ENCODE measurements around the gene DHX35.

DHX35 gene

DNA sequence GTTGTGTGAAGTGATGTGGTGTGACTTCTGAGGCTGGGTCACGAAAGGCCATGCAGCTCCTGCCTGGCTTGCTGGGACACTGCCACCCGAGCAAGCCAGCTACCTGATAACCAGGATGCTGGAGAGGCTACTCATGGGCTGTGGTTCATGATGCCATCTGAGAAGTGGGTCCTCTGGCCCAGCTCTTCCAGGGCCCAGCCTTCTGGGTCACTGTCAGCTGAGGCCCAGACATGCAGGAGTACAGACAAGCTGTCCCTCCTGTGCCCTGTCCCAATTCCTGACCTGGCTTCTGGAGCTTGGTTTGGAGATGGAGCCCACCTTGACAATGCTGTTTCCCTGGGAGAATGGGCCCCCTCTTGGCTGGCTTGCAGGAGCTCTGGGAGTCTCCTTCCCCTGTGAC, 87.0 kb downstream of the DHX35 start:
- 92 to 93% methylated on average over 2 of the region's 2 CpGs for WGBS, 2 experiments
- Histone ChIP-seq H3K36me3 (ENCODE audit: control insufficient read depth, insufficient read depth, low read length) (no peaks in the 10 kb centered on the region), H3K27ac (ENCODE audit: insufficient read depth, low read depth, low read length, poor library complexity, severe bottlenecking) (no peak overlapping the region), H3K4me1 (ENCODE audit: control insufficient read depth, insufficient read depth, low read length) (peaks cover 5% of the 10 kb centered on the region), H3K9me3 (ENCODE audit: control insufficient read depth, low read length) (no peaks in the 10 kb centered on the region), H3K4me3 (ENCODE audit: insufficient read depth, low read depth, low read length) (no peak overlapping the region), H3K27me3 (ENCODE audit: control insufficient read depth, insufficient read depth, low read length, poor library complexity, severe bottlenecking) (peaks cover 12% of the 10 kb centered on the region)

- Histone ChIP-seq H3K9me3 (ENCODE audit: control insufficient read depth, low read length) (no peaks in the 10 kb centered on the region), H3K4me3 (ENCODE audit: insufficient read depth, low read depth, low read length) (peak overlapping the region; percentile 44), H3K4me1 (ENCODE audit: control insufficient read depth, insufficient read depth, low read length) (peaks cover 5% of the 10 kb centered on the region), H3K27ac (ENCODE audit: insufficient read depth, low read depth, low read length, poor library complexity, severe bottlenecking) (no peak overlapping the region), H3K36me3 (ENCODE audit: control insufficient read depth, insufficient read depth, low read length) (no peaks in the 10 kb centered on the region), H3K27me3 (ENCODE audit: control insufficient read depth, insufficient read depth, low read length, poor library complexity, severe bottlenecking) (peaks cover 12% of the 10 kb centered on the region)
- 3% methylated on average over 69 of the region's 69 CpGs for WGBS, 2 experiments
Observed at GRCh38 chr20:39049684-39050554, 87.8 kb downstream of the DHX35 start.

GRCh38 chr20:39050555-39050902, 88.4 kb downstream of the DHX35 start:
- no peak overlapping the region for H3K27ac ChIP-seq (ENCODE audit: insufficient read depth, low read depth, low read length, poor library complexity, severe bottlenecking)
- no peaks in the 10 kb centered on the region for H3K9me3 ChIP-seq (ENCODE audit: control insufficient read depth, low read length)
- H3K36me3 ChIP-seq (ENCODE audit: control insufficient read depth, insufficient read depth, low read length), result no peaks in the 10 kb centered on the region
- peak overlapping the region; percentile 44 for H3K4me3 ChIP-seq (ENCODE audit: insufficient read depth, low read depth, low read length)
- H3K4me1 ChIP-seq (ENCODE audit: control insufficient read depth, insufficient read depth, low read length), result peaks cover 5% of the 10 kb centered on the region
- 73 to 81% methylated on average over 4 of the region's 4 CpGs for WGBS, 2 experiments
- H3K27me3 ChIP-seq (ENCODE audit: control insufficient read depth, insufficient read depth, low read length, poor library complexity, severe bottlenecking), result peaks cover 12% of the 10 kb centered on the region

- WGBS, 2 experiments, result 96 to 97% methylated on average over 8 of the region's 8 CpGs
- Histone ChIP-seq H3K4me1 (ENCODE audit: control insufficient read depth, insufficient read depth, low read length) (peaks cover 5% of the 10 kb centered on the region), H3K4me3 (ENCODE audit: insufficient read depth, low read depth, low read length) (no peak overlapping the region), H3K9me3 (ENCODE audit: control insufficient read depth, low read length) (no peaks in the 10 kb centered on the region), H3K27ac (ENCODE audit: insufficient read depth, low read depth, low read length, poor library complexity, severe bottlenecking) (no peak overlapping the region), H3K27me3 (ENCODE audit: control insufficient read depth, insufficient read depth, low read length, poor library complexity, severe bottlenecking) (peaks cover 12% of the 10 kb centered on the region), H3K36me3 (ENCODE audit: control insufficient read depth, insufficient read depth, low read length) (no peaks in the 10 kb centered on the region)
Observed at GRCh38 chr20:39052676-39053075, 90.5 kb downstream of the DHX35 start.

DNA sequence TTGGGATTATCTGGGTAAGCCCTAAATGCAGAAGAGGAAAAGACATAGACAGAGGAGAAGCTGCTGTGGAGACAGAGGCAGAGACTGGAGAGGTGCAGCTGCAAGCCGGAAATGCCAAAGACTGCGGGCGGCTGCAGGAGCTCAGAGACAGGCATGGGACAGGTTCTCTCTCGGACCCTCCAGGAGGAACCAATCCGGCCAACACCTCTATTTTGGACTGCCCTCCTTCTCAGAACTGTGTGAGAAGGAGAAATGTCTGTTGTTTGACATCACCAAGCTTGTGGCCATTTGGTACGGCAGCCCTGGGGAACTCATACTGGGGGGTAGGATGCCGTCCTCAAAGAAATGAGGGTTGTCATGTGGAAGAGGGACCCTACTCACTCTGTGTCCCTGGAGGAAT, 95.0 kb downstream of the DHX35 start:
- Histone ChIP-seq H3K4me3 (ENCODE audit: insufficient read depth, low read depth, low read length) (no peak overlapping the region), H3K27ac (ENCODE audit: insufficient read depth, low read depth, low read length, poor library complexity, severe bottlenecking) (no peak overlapping the region), H3K27me3 (ENCODE audit: control insufficient read depth, insufficient read depth, low read length, poor library complexity, severe bottlenecking) (no peaks in the 10 kb centered on the region), H3K4me1 (ENCODE audit: control insufficient read depth, insufficient read depth, low read length) (no peaks in the 10 kb centered on the region), H3K36me3 (ENCODE audit: control insufficient read depth, insufficient read depth, low read length) (no peaks in the 10 kb centered on the region), H3K9me3 (ENCODE audit: control insufficient read depth, low read length) (no peaks in the 10 kb centered on the region)
- 88 to 90% methylated on average over 7 of the region's 7 CpGs for WGBS, 2 experiments

GRCh38 chr20:39057911-39058310, 95.8 kb downstream of the DHX35 start:
- H3K4me3 ChIP-seq (ENCODE audit: insufficient read depth, low read depth, low read length), result no peak overlapping the region
- H3K9me3 ChIP-seq (ENCODE audit: control insufficient read depth, low read length), result no peaks in the 10 kb centered on the region
- no peak overlapping the region for H3K27ac ChIP-seq (ENCODE audit: insufficient read depth, low read depth, low read length, poor library complexity, severe bottlenecking)
- no peaks in the 10 kb centered on the region for H3K4me1 ChIP-seq (ENCODE audit: control insufficient read depth, insufficient read depth, low read length)
- no peaks in the 10 kb centered on the region for H3K36me3 ChIP-seq (ENCODE audit: control insufficient read depth, insufficient read depth, low read length)
- WGBS, 2 experiments, result 77 to 78% methylated on average over 3 to 4 of the region's 4 CpGs
- no peaks in the 10 kb centered on the region for H3K27me3 ChIP-seq (ENCODE audit: control insufficient read depth, insufficient read depth, low read length, poor library complexity, severe bottlenecking)

DNA sequence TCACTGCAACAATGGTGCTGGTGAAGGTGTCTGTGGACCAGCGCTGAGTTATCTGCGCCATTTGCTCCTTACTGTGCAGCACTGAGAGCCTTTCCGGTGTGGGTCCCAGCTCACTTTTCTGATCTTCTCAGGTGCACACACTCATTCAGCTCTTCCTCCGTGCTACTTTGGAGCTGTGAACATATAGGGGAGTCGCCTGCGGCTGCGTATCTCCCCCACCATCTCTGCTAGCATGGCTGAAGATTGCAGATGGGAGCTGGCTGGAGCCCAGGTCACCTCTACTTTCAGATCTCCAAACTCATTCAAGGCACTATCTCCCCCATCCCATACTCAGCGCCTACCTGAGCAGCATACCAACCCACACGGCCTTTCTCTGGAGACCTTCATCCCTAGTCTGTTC, 96.9 kb downstream of the DHX35 start:
- no peaks in the 10 kb centered on the region for H3K9me3 ChIP-seq (ENCODE audit: control insufficient read depth, low read length)
- H3K4me3 ChIP-seq (ENCODE audit: insufficient read depth, low read depth, low read length), result no peak overlapping the region
- H3K36me3 ChIP-seq (ENCODE audit: control insufficient read depth, insufficient read depth, low read length), result no peaks in the 10 kb centered on the region
- H3K4me1 ChIP-seq (ENCODE audit: control insufficient read depth, insufficient read depth, low read length), result no peaks in the 10 kb centered on the region
- H3K27ac ChIP-seq (ENCODE audit: insufficient read depth, low read depth, low read length, poor library complexity, severe bottlenecking), result no peak overlapping the region
- WGBS, 2 experiments, result 89 to 94% methylated on average over 9 of the region's 9 CpGs
- H3K27me3 ChIP-seq (ENCODE audit: control insufficient read depth, insufficient read depth, low read length, poor library complexity, severe bottlenecking), result no peaks in the 10 kb centered on the region

DNA sequence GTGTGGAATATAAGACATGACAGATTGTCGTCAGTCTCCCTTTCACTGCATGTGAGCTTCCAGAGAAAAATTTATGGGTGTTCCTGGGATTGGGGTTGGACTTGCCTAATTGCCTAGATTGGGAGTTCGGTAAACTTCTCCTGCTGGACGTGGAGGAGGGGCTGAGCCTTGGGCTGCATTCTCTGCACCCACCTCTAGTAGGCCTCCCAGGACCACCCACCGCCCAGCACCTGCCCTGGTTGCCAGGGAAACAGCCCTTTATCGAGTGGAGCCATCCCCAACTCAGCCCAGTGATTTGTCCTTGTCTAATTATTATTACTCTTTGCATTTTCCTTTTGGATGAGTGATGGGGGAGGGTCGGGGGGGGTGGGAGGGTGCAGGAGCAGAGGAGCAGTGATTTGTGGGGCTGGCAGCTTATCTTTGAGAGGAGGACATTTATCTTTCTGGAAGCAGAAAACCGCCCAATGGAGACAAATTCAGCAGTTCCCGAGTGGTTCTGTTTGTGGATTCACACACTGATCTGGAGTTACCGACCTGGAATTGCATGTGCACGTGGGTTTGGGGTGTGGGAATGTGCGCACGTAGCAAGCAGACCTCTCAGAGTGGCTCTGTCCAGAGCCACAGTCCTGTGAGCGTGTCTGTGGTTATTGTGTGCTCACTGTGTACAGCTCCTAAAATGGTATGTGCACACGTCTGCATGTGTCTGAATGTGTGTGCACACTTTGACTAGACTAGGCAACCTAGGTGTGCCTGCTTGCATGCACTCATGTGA, 104.5 kb downstream of the DHX35 start:
- H3K4me3 ChIP-seq (ENCODE audit: insufficient read depth, low read depth, low read length), result no peak overlapping the region
- H3K27ac ChIP-seq (ENCODE audit: insufficient read depth, low read depth, low read length, poor library complexity, severe bottlenecking), result no peak overlapping the region
- WGBS, 2 experiments, result 55 to 58% methylated on average over 14 of the region's 14 CpGs
- no peaks in the 10 kb centered on the region for H3K9me3 ChIP-seq (ENCODE audit: control insufficient read depth, low read length)
- no peaks in the 10 kb centered on the region for H3K36me3 ChIP-seq (ENCODE audit: control insufficient read depth, insufficient read depth, low read length)
- H3K4me1 ChIP-seq (ENCODE audit: control insufficient read depth, insufficient read depth, low read length), result no peaks in the 10 kb centered on the region
- no peaks in the 10 kb centered on the region for H3K27me3 ChIP-seq (ENCODE audit: control insufficient read depth, insufficient read depth, low read length, poor library complexity, severe bottlenecking)

DNA sequence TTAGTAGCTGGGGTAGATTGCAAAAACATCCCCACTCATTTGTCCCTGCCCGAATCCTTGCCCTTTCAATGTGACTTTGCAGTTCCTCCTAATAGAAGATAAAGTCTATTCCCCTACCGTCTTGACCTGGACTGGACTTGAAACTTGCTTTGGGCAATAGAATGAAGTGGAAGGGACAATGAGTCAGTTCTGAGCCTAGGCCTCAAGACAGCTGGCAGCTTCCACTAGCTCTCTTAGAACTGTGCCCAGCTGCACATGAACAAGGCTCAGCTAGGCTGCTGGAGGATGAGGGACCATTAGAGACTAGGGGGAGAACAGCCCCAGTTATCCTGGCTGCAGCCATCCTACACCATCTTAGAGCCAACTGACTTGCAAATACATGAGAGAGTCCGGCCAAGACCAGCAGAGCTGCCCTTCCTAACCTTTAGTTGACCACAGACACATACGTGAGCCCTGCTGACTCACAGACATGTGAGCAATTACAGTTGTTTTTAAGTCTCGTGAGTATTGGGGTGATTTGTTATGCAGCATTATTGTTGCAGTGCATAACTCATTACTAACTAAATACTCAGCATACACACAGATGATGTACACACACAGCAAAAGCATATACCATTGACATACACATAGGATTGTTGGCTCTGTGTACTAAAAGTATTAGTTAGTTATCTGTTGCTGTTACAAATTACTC, 105.5 kb downstream of the DHX35 start:
- no peaks in the 10 kb centered on the region for H3K9me3 ChIP-seq (ENCODE audit: control insufficient read depth, low read length)
- no peaks in the 10 kb centered on the region for H3K36me3 ChIP-seq (ENCODE audit: control insufficient read depth, insufficient read depth, low read length)
- H3K4me3 ChIP-seq (ENCODE audit: insufficient read depth, low read depth, low read length), result no peak overlapping the region
- H3K4me1 ChIP-seq (ENCODE audit: control insufficient read depth, insufficient read depth, low read length), result no peaks in the 10 kb centered on the region
- no peaks in the 10 kb centered on the region for H3K27me3 ChIP-seq (ENCODE audit: control insufficient read depth, insufficient read depth, low read length, poor library complexity, severe bottlenecking)
- no peak overlapping the region for H3K27ac ChIP-seq (ENCODE audit: insufficient read depth, low read depth, low read length, poor library complexity, severe bottlenecking)
- WGBS, 2 experiments, result 91 to 97% methylated on average over 4 of the region's 5 CpGs

DNA sequence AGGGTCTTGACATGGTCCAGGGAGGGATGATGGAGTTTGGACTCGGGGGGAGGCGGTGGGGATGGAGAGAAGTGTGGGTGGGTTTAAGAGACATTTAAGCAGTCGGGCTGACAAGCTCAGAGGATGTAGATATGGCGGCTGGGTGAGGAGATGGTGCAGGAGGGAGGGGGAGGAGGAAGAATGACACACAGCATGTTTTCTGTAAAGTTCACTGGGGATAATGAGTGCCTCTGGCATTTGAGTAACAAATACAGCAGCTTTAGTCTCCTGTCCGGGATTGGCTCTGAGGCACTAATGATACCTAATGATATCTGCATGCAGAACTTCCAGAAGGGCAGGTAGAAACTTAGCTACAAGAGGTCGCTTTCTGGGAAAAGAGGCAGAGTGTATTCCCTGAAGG, 107.8 kb downstream of the DHX35 start:
- no peaks in the 10 kb centered on the region for H3K9me3 ChIP-seq (ENCODE audit: control insufficient read depth, low read length)
- no peak overlapping the region for H3K4me3 ChIP-seq (ENCODE audit: insufficient read depth, low read depth, low read length)
- H3K27ac ChIP-seq (ENCODE audit: insufficient read depth, low read depth, low read length, poor library complexity, severe bottlenecking), result no peak overlapping the region
- WGBS, 2 experiments, result 84 to 88% methylated on average over 6 of the region's 6 CpGs
- H3K4me1 ChIP-seq (ENCODE audit: control insufficient read depth, insufficient read depth, low read length), result no peaks in the 10 kb centered on the region
- no peaks in the 10 kb centered on the region for H3K27me3 ChIP-seq (ENCODE audit: control insufficient read depth, insufficient read depth, low read length, poor library complexity, severe bottlenecking)
- H3K36me3 ChIP-seq (ENCODE audit: control insufficient read depth, insufficient read depth, low read length), result no peaks in the 10 kb centered on the region
